ENCODE measurements around the gene HOXC6. TPM values are rescaled to one million over a fixed set of nuclear protein-coding genes. Genes with fewer than 3 reads are reported as not detected.

HOXC6 gene
- polyA plus RNA-seq, 3 donors, result 0.56 to 3.1 (median 0.95) TPM

GRCh38 chr12:53999559-54000115 is 28.6 kb upstream of the HOXC6 start:
- H3K27ac ChIP-seq (ENCODE audit: low read depth, low read length), result no peak overlapping the region
- WGBS, 3 donors, result 2 to 4% (median 3%) methylated on average over 35 of the region's 35 CpGs

- H3K27ac ChIP-seq (ENCODE audit: low read depth, low read length), result no peak within 1 kb of the TSS
- WGBS, 3 donors, result 2 to 5% (median 3%) methylated on average over 81 to 87 of the region's 87 CpGs
These were observed 27.8 kb upstream of the HOXC6 start, which contains the start of gene HOXC9 for GRCh38 chr12:54000116-54001114. Gene HOXC9, plus strand, starts transcription at chr12:54000161. Its CDS starts 28 bp downstream, at chr12:54000189.

GRCh38 chr12:54001283-54002187 is 26.7 kb upstream of the HOXC6 start:
- no peak overlapping the region for H3K27ac ChIP-seq (ENCODE audit: low read depth, low read length)
- WGBS, 3 donors, result 26 to 40% (median 30%) methylated on average over 8 of the region's 8 CpGs

- H3K27ac ChIP-seq (ENCODE audit: low read depth, low read length), result no peak overlapping the region
- 14 to 34% (median 27%) methylated on average over 19 of the region's 19 CpGs for WGBS, 3 donors
These were observed 25.8 kb upstream of the HOXC6 start for GRCh38 chr12:54002278-54002914.

GRCh38 chr12:54002915-54003389 is 25.3 kb upstream of the HOXC6 start:
- 18 to 45% (median 38%) methylated on average over 19 of the region's 19 CpGs for WGBS, 3 donors
- H3K27ac ChIP-seq (ENCODE audit: low read depth, low read length), result no peak overlapping the region

GRCh38 chr12:54003625-54004024 is 24.6 kb upstream of the HOXC6 start:
- H3K27ac ChIP-seq (ENCODE audit: low read depth, low read length), result no peak overlapping the region
- 29 to 55% (median 51%) methylated on average over 3 of the region's 3 CpGs for WGBS, 3 donors

GRCh38 chr12:54004063-54004840 is 24.0 kb upstream of the HOXC6 start:
- 19 to 31% (median 23%) methylated on average over 20 of the region's 20 CpGs for WGBS, 3 donors
- no peak overlapping the region for H3K27ac ChIP-seq (ENCODE audit: low read depth, low read length)

- H3K27ac ChIP-seq (ENCODE audit: low read depth, low read length), result no peak overlapping the region
These were observed 23.3 kb upstream of the HOXC6 start for GRCh38 chr12:54004841-54005530.

GRCh38 chr12:54005531-54005852 is 22.7 kb upstream of the HOXC6 start:
- 4 to 8% (median 7%) methylated on average over 26 of the region's 26 CpGs for WGBS, 3 donors
- no peak overlapping the region for H3K27ac ChIP-seq (ENCODE audit: low read depth, low read length)

More at GRCh38 chr12:54004841-54005530, 23.3 kb upstream of the HOXC6 start:
- WGBS, 3 donors, result 10 to 21% (median 15%) methylated on average over 31 of the region's 31 CpGs

- 6 to 8% (median 7%) methylated on average over 39 of the region's 39 CpGs for WGBS, 3 donors
- no peak overlapping the region for H3K27ac ChIP-seq (ENCODE audit: low read depth, low read length)
These were observed 22.2 kb upstream of the HOXC6 start for GRCh38 chr12:54005853-54006558.

- H3K27ac ChIP-seq (ENCODE audit: low read depth, low read length), result no peak overlapping the region
- 30 to 33% (median 32%) methylated on average over 22 of the region's 22 CpGs for WGBS, 3 donors
These were observed 21.6 kb upstream of the HOXC6 start for GRCh38 chr12:54006559-54007220.

- no peak overlapping the region for H3K27ac ChIP-seq (ENCODE audit: low read depth, low read length)
- 50 to 58% (median 57%) methylated on average over 2 of the region's 2 CpGs for WGBS, 3 donors
These were observed 20.5 kb upstream of the HOXC6 start for GRCh38 chr12:54007538-54008259.

GRCh38 chr12:54008260-54008552 is 20.0 kb upstream of the HOXC6 start:
- 32 to 39% (median 34%) methylated on average over 2 of the region's 2 CpGs for WGBS, 3 donors
- no peak overlapping the region for H3K27ac ChIP-seq (ENCODE audit: low read depth, low read length)

GRCh38 chr12:54009171-54010052 is 18.8 kb upstream of the HOXC6 start:
- H3K27ac ChIP-seq (ENCODE audit: low read depth, low read length), result no peak overlapping the region
- WGBS, 3 donors, result 3 to 5% (median 5%) methylated on average over 47 to 51 of the region's 51 CpGs
